ENCODE results near the gene ULK1.

Gene ULK1

GRCh38 chr12:131850856-131851559 lies 43.4 kb upstream of the ULK1 start:
- peak; percentile 91 for TF ChIP-seq CTCF (IDR thresholded peaks at IDR 0.05; ENCODE audit: control insufficient read depth, extremely low read depth, insufficient read depth)
- DNase-seq (ENCODE audit: low read depth): no peak
- no peak overlapping the region for H3K4me3 ChIP-seq (ENCODE audit: low read depth, low read length)

GRCh38 chr12:131851741-131852550 lies 42.5 kb upstream of the ULK1 start:
- DNase-seq (ENCODE audit: low read depth): no peak

GRCh38 chr12:131852551-131853299 lies 41.7 kb upstream of the ULK1 start:
- no peak for DNase-seq (ENCODE audit: low read depth)
- TF ChIP-seq CTCF (IDR thresholded peaks at IDR 0.05; ENCODE audit: control insufficient read depth, extremely low read depth, insufficient read depth): no peak
- no peak overlapping the region for H3K4me3 ChIP-seq (ENCODE audit: low read depth, low read length)

More at GRCh38 chr12:131851741-131852550, 42.5 kb upstream of the ULK1 start:
- H3K4me3 ChIP-seq (ENCODE audit: low read depth, low read length): no peak overlapping the region
- TF ChIP-seq CTCF (IDR thresholded peaks at IDR 0.05; ENCODE audit: control insufficient read depth, extremely low read depth, insufficient read depth): no peak

GRCh38 chr12:131853832-131854797 lies 40.3 kb upstream of the ULK1 start:
- TF ChIP-seq CTCF (IDR thresholded peaks at IDR 0.05; ENCODE audit: control insufficient read depth, extremely low read depth, insufficient read depth): no peak
- DNase-seq (ENCODE audit: low read depth): no peak
- no peak overlapping the region for H3K4me3 ChIP-seq (ENCODE audit: low read depth, low read length)

DNA sequence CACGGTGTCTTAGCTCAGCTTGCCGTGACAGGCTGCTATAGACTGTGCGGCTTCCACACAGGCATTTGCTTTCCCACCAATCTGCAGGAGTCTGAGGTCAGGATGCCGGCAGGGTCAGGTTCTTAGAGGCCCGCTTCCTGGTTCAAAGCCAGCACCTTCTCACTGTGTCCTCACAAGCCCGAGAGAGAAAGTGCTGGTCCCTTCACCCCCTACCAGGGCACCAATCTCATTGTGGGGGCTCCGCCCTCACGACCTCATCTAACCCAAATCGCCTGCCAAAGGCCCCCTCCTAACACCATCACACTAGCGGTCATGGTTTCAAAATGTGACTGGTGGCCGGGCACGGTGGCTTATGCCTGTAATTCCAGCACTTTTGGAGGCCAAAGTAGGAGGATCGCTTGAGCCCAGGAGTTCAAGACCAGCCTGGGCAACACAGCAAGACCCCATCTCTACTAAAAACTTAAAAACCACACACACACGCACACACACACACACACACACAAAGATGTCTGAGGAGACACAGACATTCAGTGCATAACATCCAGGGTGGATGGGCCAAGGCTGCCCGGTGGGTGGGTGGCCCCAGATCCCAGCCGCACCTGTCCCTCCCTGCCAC lies 39.5 kb upstream of the ULK1 start:
- no peak overlapping the region for H3K4me3 ChIP-seq (ENCODE audit: low read depth, low read length)
- TF ChIP-seq CTCF (IDR thresholded peaks at IDR 0.05; ENCODE audit: control insufficient read depth, extremely low read depth, insufficient read depth): no peak
- DNase-seq (ENCODE audit: low read depth): no peak

Data from LNCaP clone FGC (cell line).